Keratinocyte (primary cell): ENCODE measurements around the gene MED17.

Source experiments
- CTCF ChIP-seq, 3 experiments: IDR thresholded peaks in 1 of 3; conservative IDR thresholded peaks in 1 of 3; optimal IDR thresholded peaks in 1 of 3; 2 replicates in 2 of 3; 3 replicates in 1 of 3; pipeline versions ENCODE3 to v1.5.1; 2011; ENCODE audit warnings: low read length in 3 of 3, mild to moderate bottlenecking in 3 of 3, moderate library complexity in 2 of 3, control low read depth in 1 of 3, inconsistent platforms in 1 of 3; ENCODE audit not compliant: insufficient read depth in 2 of 3; ENCODE audit errors: extremely low read depth in 1 of 3
- EZH2 ChIP-seq: IDR thresholded peaks from one replicate; pipeline ENCODE4 v1.6.1; 2012; ENCODE audit warnings: inconsistent platforms, mild to moderate bottlenecking, low read length, moderate library complexity

DNA sequence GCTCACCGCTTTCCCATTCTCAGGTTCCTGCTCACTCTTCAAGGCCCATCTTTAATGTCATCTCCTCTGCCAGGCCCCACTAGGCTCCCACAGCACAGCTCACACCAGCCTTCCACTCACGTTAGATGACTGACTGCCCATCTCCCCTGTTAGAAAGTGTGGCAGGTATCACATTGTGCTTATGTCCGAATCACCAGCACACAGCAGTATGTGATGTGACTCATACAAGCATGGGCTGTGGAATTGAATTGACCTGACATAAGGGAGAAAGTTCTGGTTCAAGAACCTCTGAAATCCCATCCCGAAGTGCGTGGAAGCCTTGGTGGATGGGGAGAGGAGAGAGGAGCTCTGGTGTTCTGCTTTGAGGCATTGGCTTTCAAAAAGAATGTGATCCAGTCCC lies 59.8 kb downstream of the MED17 start:
- no peak for TF ChIP-seq CTCF (optimal IDR thresholded peaks at IDR 0.05 in 1 of 3, IDR thresholded peaks at IDR 0.05 in 1 of 3, conservative IDR thresholded peaks at IDR 0.05 in 1 of 3; ENCODE audit: extremely low read depth in 1 of 3, insufficient read depth in 2 of 3, low read length in 3 of 3)
- TF ChIP-seq EZH2: no peak
